Glutamatergic neuron (in vitro differentiated cells): ENCODE measurements around the gene CCPG1. TPM values are rescaled to one million over a fixed set of nuclear protein-coding genes. Genes with fewer than 3 reads are reported as not detected.

Experiments used
- DNase-seq: peaks from one replicate; pipeline ENCODE4 v3.0.0; 2022
- H3K27ac Mint-ChIP-seq: one replicate; pipeline ENCODE4 v1.8.0; 2020; ENCODE audit warnings: mild to moderate bottlenecking, mixed read lengths, inconsistent platforms; ENCODE audit not compliant: unreplicated experiment
- H3K27me3 Mint-ChIP-seq: one replicate; pipeline ENCODE4 v1.8.0; 2020; ENCODE audit warnings: mild to moderate bottlenecking, moderate library complexity, mixed read lengths, inconsistent platforms; ENCODE audit not compliant: unreplicated experiment
- H3K36me3 Mint-ChIP-seq: one replicate; pipeline ENCODE4 v1.8.0; 2020; ENCODE audit warnings: mild to moderate bottlenecking, mixed read lengths, inconsistent platforms; ENCODE audit not compliant: unreplicated experiment
- H3K4me1 Mint-ChIP-seq: one replicate; pipeline ENCODE4 v1.8.0; 2020; ENCODE audit warnings: mild to moderate bottlenecking, low read depth, mixed read lengths, inconsistent platforms; ENCODE audit not compliant: unreplicated experiment
- H3K4me3 Mint-ChIP-seq: one replicate; pipeline ENCODE4 v1.8.0; 2020; ENCODE audit warnings: mild to moderate bottlenecking, mixed read lengths, inconsistent platforms; ENCODE audit not compliant: unreplicated experiment
- H3K9me3 Mint-ChIP-seq: one replicate; pipeline ENCODE4 v1.8.0; 2020; ENCODE audit warnings: mild to moderate bottlenecking, moderate library complexity, mixed read lengths, inconsistent platforms; ENCODE audit not compliant: unreplicated experiment
- total RNA-seq: library from RNA; stranded (reverse); fragmentation: NEBNext Ultra II Directional; extraction: Animal tissue kit (Norgen Biotek cat#: 25700); gene quantifications from one replicate; pipeline ENCODE4 v1.2.1, GENCODE V29; 2021; ENCODE audit not compliant: unreplicated experiment
- TF ChIP-seq, protein P1 (sequence below): fragments of 200-600 bp; sonication (generic); IDR thresholded peaks from one replicate; pipeline ENCODE4 v1.5.0; 2021; ENCODE audit not compliant: partially characterized antibody, unreplicated experiment

Gene CCPG1
- total RNA-seq, 1 donor from 2014 or later: 30.8 TPM

DNA sequence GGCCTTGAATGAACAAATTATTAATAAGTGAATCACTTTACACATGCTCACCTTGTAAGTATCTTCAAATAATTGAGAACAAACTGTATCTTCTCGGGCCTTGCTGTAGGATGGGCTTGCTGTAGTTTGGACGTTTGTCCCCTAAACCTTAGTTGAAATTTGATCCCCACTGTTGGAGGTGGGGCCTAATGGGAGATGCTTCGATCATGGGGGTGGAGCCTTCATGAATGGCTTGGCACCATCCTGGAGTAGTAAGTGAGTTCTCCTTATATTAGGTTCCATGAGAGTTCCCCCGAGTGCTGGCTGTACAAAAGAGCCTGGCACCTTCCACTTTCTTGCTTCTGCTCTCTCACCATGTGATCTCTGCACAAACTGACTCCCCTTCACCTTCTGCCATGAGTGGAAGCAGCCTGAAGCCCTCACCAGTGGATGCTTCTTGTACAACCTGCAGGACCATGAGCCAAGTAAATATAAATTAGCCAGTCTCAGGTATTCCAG, 59.8 kb downstream of the CCPG1 start:
- H3K36me3 Mint-ChIP-seq: no peaks in the 10 kb centered on the region
- H3K27me3 Mint-ChIP-seq: no peaks in the 10 kb centered on the region
- no peak for DNase-seq
- no peak overlapping the region for H3K4me3 Mint-ChIP-seq
- no peaks in the 10 kb centered on the region for H3K9me3 Mint-ChIP-seq
- no peaks in the 10 kb centered on the region for H3K4me1 Mint-ChIP-seq
- no peak overlapping the region for H3K27ac Mint-ChIP-seq
- TF ChIP-seq, protein P1, sequence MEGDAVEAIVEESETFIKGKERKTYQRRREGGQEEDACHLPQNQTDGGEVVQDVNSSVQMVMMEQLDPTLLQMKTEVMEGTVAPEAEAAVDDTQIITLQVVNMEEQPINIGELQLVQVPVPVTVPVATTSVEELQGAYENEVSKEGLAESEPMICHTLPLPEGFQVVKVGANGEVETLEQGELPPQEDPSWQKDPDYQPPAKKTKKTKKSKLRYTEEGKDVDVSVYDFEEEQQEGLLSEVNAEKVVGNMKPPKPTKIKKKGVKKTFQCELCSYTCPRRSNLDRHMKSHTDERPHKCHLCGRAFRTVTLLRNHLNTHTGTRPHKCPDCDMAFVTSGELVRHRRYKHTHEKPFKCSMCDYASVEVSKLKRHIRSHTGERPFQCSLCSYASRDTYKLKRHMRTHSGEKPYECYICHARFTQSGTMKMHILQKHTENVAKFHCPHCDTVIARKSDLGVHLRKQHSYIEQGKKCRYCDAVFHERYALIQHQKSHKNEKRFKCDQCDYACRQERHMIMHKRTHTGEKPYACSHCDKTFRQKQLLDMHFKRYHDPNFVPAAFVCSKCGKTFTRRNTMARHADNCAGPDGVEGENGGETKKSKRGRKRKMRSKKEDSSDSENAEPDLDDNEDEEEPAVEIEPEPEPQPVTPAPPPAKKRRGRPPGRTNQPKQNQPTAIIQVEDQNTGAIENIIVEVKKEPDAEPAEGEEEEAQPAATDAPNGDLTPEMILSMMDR: no peak

DNA sequence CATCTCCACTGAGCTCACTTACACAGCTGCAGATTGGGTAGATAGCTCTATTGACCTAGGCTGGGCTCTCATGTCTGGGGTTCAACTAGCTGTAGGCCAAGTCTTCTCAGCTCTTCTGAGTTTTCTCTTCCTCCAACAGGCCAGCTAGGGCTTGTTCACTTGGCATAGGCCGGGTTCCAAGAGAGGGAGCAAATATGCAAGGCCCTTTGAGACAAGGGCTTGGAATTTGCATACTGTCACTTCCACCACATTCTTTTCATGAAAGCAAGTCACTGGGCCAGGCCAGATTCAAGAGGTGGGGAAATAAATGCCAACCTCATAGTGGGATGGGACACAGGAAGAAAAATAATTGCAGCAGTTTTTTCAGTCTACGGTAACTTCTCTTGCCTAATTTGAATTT, 64.0 kb downstream of the CCPG1 start:
- H3K36me3 Mint-ChIP-seq: no peaks in the 10 kb centered on the region
- H3K4me1 Mint-ChIP-seq: no peaks in the 10 kb centered on the region
- no peaks in the 10 kb centered on the region for H3K9me3 Mint-ChIP-seq
- TF ChIP-seq, protein P1: no peak
- DNase-seq: no peak
- H3K4me3 Mint-ChIP-seq: no peak overlapping the region
- H3K27ac Mint-ChIP-seq: no peak overlapping the region
- H3K27me3 Mint-ChIP-seq: no peaks in the 10 kb centered on the region

DNA sequence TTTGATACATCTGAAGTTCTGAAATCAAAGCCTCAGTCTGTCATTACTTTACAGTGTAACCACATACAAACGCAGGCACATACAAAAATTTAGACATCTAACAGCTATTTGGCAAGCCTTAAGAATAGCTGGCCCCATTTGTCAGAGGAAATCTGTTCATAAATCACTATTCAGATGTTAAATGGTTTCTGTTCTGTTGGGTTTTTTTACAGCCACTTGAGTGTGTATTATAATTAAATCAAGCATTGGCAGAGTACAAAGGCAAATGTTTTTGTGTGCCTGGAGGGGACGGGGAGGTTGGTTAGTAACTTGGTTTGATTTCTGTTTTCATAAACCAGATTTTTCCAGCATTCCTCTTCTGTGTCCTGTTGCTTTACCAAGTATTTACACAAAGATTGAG, 65.0 kb downstream of the CCPG1 start:
- no peak overlapping the region for H3K4me3 Mint-ChIP-seq
- no peaks in the 10 kb centered on the region for H3K4me1 Mint-ChIP-seq
- no peaks in the 10 kb centered on the region for H3K9me3 Mint-ChIP-seq
- H3K27ac Mint-ChIP-seq: no peak overlapping the region
- H3K27me3 Mint-ChIP-seq: no peaks in the 10 kb centered on the region
- TF ChIP-seq, protein P1: no peak
- H3K36me3 Mint-ChIP-seq: no peaks in the 10 kb centered on the region
- no peak for DNase-seq

DNA sequence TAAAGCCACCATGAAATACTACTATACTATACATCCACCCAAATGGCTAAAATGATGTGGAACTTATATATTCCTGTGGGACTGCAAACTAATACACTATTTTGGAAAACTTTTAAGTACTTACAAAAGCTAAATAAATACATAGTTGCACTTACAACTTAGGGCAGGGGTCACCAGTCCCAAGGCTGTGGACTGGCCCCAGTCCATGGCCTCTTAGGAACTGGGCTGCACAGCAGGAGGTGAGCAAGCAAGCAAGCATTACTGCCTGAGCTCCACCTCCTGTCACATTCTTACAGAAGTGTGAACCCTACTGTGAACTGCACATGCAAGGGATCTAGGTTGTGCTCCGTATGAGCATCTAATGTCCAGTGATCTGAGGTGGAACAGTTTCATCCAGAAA, 71.0 kb downstream of the CCPG1 start:
- H3K4me3 Mint-ChIP-seq: no peak overlapping the region
- H3K9me3 Mint-ChIP-seq: no peaks in the 10 kb centered on the region
- TF ChIP-seq, protein P1: no peak
- H3K4me1 Mint-ChIP-seq: no peaks in the 10 kb centered on the region
- DNase-seq: no peak
- no peaks in the 10 kb centered on the region for H3K36me3 Mint-ChIP-seq
- H3K27me3 Mint-ChIP-seq: no peaks in the 10 kb centered on the region
- no peak overlapping the region for H3K27ac Mint-ChIP-seq

DNA sequence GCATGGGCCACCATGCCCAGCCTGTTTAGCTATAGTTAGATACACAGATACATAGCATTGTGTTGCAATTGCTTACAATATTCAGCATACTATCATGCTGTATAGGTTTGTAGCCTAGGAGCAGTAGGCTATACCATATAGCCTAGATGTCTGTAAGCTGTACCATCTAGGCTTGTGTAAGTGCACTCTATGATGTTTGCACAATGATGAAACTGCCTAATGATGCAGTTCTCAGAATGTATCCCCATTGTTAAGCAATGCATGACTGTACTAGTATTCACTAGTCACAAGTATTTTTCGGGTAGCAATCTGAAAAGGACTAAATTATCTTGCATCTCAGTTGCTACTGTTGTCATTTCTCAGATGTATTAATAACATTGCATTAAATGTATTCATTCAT, 73.2 kb downstream of the CCPG1 start:
- Mint-ChIP-seq H3K9me3 (no peaks in the 10 kb centered on the region), H3K27me3 (no peaks in the 10 kb centered on the region), H3K36me3 (no peaks in the 10 kb centered on the region), H3K4me3 (no peak overlapping the region), H3K27ac (no peak overlapping the region), H3K4me1 (no peaks in the 10 kb centered on the region)
- TF ChIP-seq, protein P1: no peak
- no peak for DNase-seq
